MCF 10A (cell line): ENCODE results near the gene GMCL1. TPM values are rescaled to one million over a fixed set of nuclear protein-coding genes. Genes with fewer than 3 reads are reported as not detected.

Experiments
- BruUV-seq: library from RNA; stranded (reverse); fragments of 400-500 nt; replicated peaks from 2 replicates; lab custom pipeline; 2021; lab: Mats Ljungman, UMichigan
- CTCF ChIA-PET: fragments of 300-600 bp; sonication (Branson Sonifier 250); formaldehyde crosslinking; extraction: SDS; loops from one replicate; lab custom pipeline; 2021; ENCODE audit warnings: antibody characterized with exemption, inconsistent platforms; lab: Yijun Ruan, JAX
- POLR2A ChIA-PET: fragments of 300-600, 350-650 bp; sonication (Branson Sonifier 250); formaldehyde crosslinking; extraction: SDS; loops from one replicate; lab custom pipeline; 2020; ENCODE audit warnings: antibody characterized with exemption, inconsistent platforms; lab: Yijun Ruan, JAX
- DNase-seq: peaks from one replicate; pipeline ENCODE4 v3.0.0-alpha.2; 2018; ENCODE audit not compliant: unreplicated experiment
- H3K27ac Mint-ChIP-seq: one replicate; pipeline ENCODE4 v1.8.0; 2022; ENCODE audit warnings: mild to moderate bottlenecking, low read depth, mixed read lengths; ENCODE audit not compliant: unreplicated experiment
- H3K27me3 Mint-ChIP-seq: one replicate; pipeline ENCODE4 v1.8.0; 2022; ENCODE audit warnings: mixed read lengths; ENCODE audit not compliant: insufficient read depth, unreplicated experiment
- H3K36me3 Mint-ChIP-seq: one replicate; pipeline ENCODE4 v1.8.0; 2022; ENCODE audit warnings: mild to moderate bottlenecking, moderate library complexity, mixed read lengths; ENCODE audit not compliant: insufficient read depth, unreplicated experiment
- H3K4me1 Mint-ChIP-seq: one replicate; pipeline ENCODE4 v1.8.0; 2022; ENCODE audit warnings: mixed read lengths; ENCODE audit not compliant: insufficient read depth, unreplicated experiment
- H3K4me3 Mint-ChIP-seq: one replicate; pipeline ENCODE4 v1.8.0; 2022; ENCODE audit warnings: mild to moderate bottlenecking, moderate library complexity, mixed read lengths; ENCODE audit not compliant: unreplicated experiment
- H3K9me3 Mint-ChIP-seq: one replicate; pipeline ENCODE4 v1.8.0; 2022; ENCODE audit warnings: mixed read lengths; ENCODE audit not compliant: unreplicated experiment
- intact Hi-C: fragments of 100-400 bp; cut with micrococcal nuclease; formaldehyde crosslinking; loops from 2 replicates; pipeline ENCODE4 v1.14.1; 2022
- total RNA-seq: library from RNA; stranded (reverse); gene quantifications from 2 replicates; pipeline ENCODE4 v1.2.3, GENCODE V29; 2022
- TF ChIP-seq, protein P1 (sequence below): fragments of 200-600 bp; IDR thresholded peaks from one replicate; pipeline ENCODE4 v1.8.0; 2022; ENCODE audit warnings: antibody characterized with exemption, mild to moderate bottlenecking; ENCODE audit not compliant: unreplicated experiment

Gene GMCL1
- total RNA-seq, 1 experiment from 2014 or later = 13.6 TPM

DNA sequence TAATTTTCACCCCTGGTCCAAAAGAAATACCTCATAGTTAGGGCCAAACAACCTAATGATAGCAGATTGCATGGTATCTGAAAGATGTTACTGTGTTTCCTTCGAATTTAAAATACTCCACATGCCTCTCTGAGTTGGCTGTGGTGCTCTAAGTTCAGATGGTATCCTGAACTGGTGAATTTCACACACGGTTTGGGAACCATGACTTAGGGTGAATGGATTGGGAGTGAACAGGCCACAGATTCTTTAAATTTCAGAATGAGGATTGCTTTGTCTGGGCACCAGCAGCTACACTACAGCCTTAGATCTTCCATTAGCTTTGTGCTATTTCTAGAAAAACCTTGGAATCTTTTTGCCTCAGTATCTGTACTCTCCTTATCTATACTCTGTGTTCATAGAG lies 6.2 kb downstream of the GMCL1 start:
- H3K4me1 Mint-ChIP-seq = peaks cover 12% of the 10 kb centered on the region
- DNase-seq = no peak
- intact Hi-C loops = no loop called here
- H3K27me3 Mint-ChIP-seq = no peaks in the 10 kb centered on the region
- H3K27ac Mint-ChIP-seq = peak overlapping the region; percentile 3
- CTCF ChIA-PET = no interaction called here
- POLR2A ChIA-PET = no interaction called here
- H3K9me3 Mint-ChIP-seq = no peaks in the 10 kb centered on the region
- TF ChIP-seq, protein P1, sequence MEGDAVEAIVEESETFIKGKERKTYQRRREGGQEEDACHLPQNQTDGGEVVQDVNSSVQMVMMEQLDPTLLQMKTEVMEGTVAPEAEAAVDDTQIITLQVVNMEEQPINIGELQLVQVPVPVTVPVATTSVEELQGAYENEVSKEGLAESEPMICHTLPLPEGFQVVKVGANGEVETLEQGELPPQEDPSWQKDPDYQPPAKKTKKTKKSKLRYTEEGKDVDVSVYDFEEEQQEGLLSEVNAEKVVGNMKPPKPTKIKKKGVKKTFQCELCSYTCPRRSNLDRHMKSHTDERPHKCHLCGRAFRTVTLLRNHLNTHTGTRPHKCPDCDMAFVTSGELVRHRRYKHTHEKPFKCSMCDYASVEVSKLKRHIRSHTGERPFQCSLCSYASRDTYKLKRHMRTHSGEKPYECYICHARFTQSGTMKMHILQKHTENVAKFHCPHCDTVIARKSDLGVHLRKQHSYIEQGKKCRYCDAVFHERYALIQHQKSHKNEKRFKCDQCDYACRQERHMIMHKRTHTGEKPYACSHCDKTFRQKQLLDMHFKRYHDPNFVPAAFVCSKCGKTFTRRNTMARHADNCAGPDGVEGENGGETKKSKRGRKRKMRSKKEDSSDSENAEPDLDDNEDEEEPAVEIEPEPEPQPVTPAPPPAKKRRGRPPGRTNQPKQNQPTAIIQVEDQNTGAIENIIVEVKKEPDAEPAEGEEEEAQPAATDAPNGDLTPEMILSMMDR = no peak
- peaks cover 32% of the 10 kb centered on the region for H3K36me3 Mint-ChIP-seq
- BruUV-seq = no TSS peak
- no peak overlapping the region for H3K4me3 Mint-ChIP-seq

- BruUV-seq = no TSS peak
- TF ChIP-seq, protein P1 = no peak
- no peaks in the 10 kb centered on the region for H3K9me3 Mint-ChIP-seq
- ChIA-PET CTCF (interaction anchor here (0.6 to 1.0 kb wide), 2 partner anchors 58 to 111 kb away, joined by 3 read pairs; no protein-coding TSS in a partner anchor), POLR2A (interaction anchor here (0.9 to 1.6 kb wide), 2 partner anchors 10 to 95 kb away, joined by 3 read pairs; partner anchors contain the start of gene ANXA4)
- H3K27ac Mint-ChIP-seq = peak overlapping the region; percentile 3
- H3K36me3 Mint-ChIP-seq = peaks cover 34% of the 10 kb centered on the region
- intact Hi-C loops = no loop called here
- DNase-seq = no peak
- H3K4me1 Mint-ChIP-seq = peaks cover 11% of the 10 kb centered on the region
- H3K27me3 Mint-ChIP-seq = no peaks in the 10 kb centered on the region
- H3K4me3 Mint-ChIP-seq = no peak overlapping the region
These were observed 6.9 kb downstream of the GMCL1 start for GRCh38 chr2:69836316-69836715.

GRCh38 chr2:69837533-69837932 lies 8.1 kb downstream of the GMCL1 start:
- intact Hi-C loops = no loop called here
- Mint-ChIP-seq H3K9me3 (no peaks in the 10 kb centered on the region), H3K27me3 (no peaks in the 10 kb centered on the region), H3K4me1 (peaks cover 11% of the 10 kb centered on the region), H3K4me3 (no peak overlapping the region), H3K27ac (no peak overlapping the region), H3K36me3 (peaks cover 38% of the 10 kb centered on the region)
- POLR2A ChIA-PET = interaction anchor here (0.7 to 1.6 kb wide), 3 partner anchors 9 to 118 kb away, joined by 3 read pairs; no protein-coding TSS in a partner anchor
- DNase-seq = no peak
- BruUV-seq = no TSS peak
- TF ChIP-seq, protein P1 = no peak
- CTCF ChIA-PET = no interaction called here

- H3K36me3 Mint-ChIP-seq = peaks cover 47% of the 10 kb centered on the region
- intact Hi-C loops = no loop called here
- DNase-seq = no peak
These were observed 14.5 kb downstream of the GMCL1 start for GRCh38 chr2:69843993-69844392.

More at GRCh38 chr2:69843993-69844392, 14.5 kb downstream of the GMCL1 start:
- H3K4me3 Mint-ChIP-seq = no peak overlapping the region
- no TSS peak for BruUV-seq
- TF ChIP-seq, protein P1 = no peak
- no peaks in the 10 kb centered on the region for H3K27me3 Mint-ChIP-seq
- ChIA-PET CTCF (no interaction called here), POLR2A (interaction anchor here (1.1 kb wide), 1 partner anchor 10 kb away, joined by 3 read pairs; no protein-coding TSS in a partner anchor)
- H3K4me1 Mint-ChIP-seq = no peaks in the 10 kb centered on the region
- H3K27ac Mint-ChIP-seq = no peak overlapping the region
- no peaks in the 10 kb centered on the region for H3K9me3 Mint-ChIP-seq
